D721Med (cell line): ENCODE data around the gene PRKAB2.
A peak's percentile ranks its signal among the peaks of the same experiment; 100 is the strongest.

ENCODE experiments used
- DNase-seq: peaks from one replicate; pipeline ENCODE4 v3.0.0; 2011; ENCODE audit warnings: low spot score; ENCODE audit not compliant: insufficient read length
- FAIRE-seq: peaks from 2 replicates; lab custom pipeline; 2011; peaks lifted over from hg19 to GRCh38; lab: Jason Lieb, UNC
- TF ChIP-seq, protein P1 (sequence below): IDR thresholded peaks from 2 replicates; pipeline ENCODE4 v1.5.1; 2012; ENCODE audit warnings: mild to moderate bottlenecking, control low read depth; ENCODE audit not compliant: insufficient read depth; ENCODE audit errors: missing control alignments

Gene PRKAB2, protein sequence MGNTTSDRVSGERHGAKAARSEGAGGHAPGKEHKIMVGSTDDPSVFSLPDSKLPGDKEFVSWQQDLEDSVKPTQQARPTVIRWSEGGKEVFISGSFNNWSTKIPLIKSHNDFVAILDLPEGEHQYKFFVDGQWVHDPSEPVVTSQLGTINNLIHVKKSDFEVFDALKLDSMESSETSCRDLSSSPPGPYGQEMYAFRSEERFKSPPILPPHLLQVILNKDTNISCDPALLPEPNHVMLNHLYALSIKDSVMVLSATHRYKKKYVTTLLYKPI

DNA sequence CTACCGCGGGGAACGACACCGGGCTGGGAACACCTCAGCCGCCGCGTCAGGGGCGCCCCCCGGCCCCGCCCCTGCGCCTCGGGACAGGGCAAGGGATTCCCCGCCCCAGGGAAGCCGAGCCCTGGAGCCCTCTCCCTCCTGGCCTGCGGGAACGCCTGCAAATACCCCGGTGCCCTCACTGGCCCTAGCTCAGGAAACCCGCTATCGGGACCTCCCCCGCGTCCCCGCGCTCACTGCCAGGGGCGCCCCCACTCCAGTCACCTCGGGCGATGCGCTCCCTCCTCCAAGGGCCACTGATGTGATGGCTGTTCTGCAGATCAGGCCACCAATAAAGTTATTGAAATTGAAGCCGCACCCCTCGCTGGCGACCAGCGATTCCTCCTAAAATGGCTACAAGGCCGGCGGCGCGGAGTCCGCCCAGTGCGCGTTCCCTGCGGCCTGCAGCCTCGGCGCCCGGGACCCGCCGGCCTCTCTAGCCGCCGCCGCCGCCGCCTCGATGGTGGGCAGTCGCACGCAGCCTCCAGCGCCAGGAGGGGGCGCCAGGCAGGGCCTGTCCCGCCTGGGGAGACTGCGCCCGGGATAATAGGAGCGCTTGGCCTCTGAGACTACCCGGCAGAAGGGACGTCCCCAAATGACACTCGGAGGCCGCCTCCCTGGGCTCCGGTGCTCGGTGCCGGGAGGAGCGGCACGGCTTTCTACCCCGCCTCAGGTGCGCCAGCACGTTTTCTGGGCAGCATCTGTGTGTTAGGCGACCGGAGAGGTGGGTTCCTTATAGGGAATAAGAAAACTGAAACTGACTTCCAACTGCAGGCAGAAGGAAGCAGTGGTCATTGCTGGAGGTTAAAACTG, at the start of gene PRKAB2:
PRKAB2 (minus strand) TSS at position 303 of the 849 bp plus-strand sequence. CDS start 326 bp downstream, outside the sequence.
- FAIRE-seq (no peak), DNase-seq (peak; percentile 68)
- TF ChIP-seq, protein P1, sequence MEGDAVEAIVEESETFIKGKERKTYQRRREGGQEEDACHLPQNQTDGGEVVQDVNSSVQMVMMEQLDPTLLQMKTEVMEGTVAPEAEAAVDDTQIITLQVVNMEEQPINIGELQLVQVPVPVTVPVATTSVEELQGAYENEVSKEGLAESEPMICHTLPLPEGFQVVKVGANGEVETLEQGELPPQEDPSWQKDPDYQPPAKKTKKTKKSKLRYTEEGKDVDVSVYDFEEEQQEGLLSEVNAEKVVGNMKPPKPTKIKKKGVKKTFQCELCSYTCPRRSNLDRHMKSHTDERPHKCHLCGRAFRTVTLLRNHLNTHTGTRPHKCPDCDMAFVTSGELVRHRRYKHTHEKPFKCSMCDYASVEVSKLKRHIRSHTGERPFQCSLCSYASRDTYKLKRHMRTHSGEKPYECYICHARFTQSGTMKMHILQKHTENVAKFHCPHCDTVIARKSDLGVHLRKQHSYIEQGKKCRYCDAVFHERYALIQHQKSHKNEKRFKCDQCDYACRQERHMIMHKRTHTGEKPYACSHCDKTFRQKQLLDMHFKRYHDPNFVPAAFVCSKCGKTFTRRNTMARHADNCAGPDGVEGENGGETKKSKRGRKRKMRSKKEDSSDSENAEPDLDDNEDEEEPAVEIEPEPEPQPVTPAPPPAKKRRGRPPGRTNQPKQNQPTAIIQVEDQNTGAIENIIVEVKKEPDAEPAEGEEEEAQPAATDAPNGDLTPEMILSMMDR, result peak; percentile 91

DNA sequence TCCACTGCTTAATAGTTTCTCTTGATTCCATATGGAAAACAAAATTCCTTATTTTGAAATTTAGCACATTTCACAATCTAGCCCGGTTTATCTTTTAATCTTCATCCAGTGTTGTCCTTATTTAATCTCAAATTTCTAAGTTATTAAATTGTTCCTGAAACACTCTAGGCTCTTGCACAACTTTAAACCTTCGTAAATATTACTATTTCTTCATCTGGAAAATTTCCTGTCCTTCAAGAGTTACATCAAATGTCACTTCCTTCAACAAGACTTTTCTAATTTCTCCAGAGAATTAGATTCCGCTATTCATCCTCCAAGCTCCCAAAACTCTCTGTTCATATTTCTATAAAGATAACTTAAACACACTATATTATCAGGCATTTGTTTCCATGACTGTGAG, 46.3 kb upstream of the PRKAB2 start:
- TF ChIP-seq, protein P1, result no peak
- DNase-seq (no peak), FAIRE-seq (no peak)

DNA sequence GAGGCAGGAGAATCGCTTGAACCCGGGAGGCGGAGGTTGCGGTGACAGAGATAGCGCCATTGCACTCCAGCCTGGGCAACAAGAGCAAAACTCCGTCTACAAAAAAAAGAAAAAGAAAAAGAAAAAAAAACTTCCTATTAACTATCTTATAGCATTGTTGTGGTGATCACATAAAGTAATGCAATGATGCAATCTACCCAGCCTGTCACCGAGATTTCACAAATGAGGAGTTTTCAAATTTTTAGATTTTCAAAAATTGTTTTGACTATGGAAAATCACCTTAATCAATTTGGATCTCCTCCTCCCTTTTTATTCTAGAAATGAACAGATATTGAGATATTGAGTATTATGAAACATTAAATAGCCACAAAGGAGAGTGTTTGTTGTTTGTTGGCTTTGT, 44.9 kb upstream of the PRKAB2 start:
- FAIRE-seq (no peak), DNase-seq (no peak)
- TF ChIP-seq, protein P1, result no peak

DNA sequence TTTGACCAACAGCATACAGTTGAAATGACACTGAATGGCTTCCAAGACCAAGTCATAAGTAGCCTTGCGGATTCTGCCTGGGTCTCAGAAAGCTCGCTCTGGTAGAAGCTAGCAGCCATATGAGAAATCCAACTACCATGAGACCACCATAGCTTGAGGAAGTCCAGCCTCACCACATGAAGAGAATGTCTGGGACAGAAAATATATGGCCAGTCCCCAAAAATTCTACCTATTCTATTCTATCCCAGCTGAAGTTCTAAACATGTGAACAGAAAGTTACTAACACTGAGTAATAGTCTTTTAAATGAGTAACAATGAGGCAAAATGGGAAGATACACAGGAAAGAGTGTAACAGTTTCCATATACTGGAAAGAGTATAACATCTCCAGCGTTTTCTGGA, 43.9 kb upstream of the PRKAB2 start:
- FAIRE-seq, result peak; percentile 16
- DNase-seq, result no peak

DNA sequence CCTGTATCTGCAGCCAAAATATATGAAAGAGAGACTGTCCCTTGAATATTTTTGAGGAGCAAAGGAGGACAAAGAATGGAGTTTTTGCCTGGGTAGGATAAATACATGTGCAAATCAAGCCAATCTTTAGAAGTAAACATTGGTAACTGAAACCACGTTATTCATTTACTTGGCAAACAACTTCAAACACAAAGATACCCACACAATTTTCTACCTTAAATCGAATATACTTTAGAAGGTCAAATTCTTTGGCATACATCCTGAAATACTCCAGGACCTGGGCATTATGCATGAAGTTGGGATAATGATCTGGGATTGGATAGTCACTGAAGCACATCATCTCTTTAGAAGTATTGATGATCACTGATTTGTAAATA, 43.3 kb upstream of the PRKAB2 start:
- no peak for DNase-seq
- TF ChIP-seq, protein P1, result no peak
- no peak for FAIRE-seq

More for the DNA sequence above, 43.9 kb upstream of the PRKAB2 start:
- TF ChIP-seq, protein P1, result no peak

DNA sequence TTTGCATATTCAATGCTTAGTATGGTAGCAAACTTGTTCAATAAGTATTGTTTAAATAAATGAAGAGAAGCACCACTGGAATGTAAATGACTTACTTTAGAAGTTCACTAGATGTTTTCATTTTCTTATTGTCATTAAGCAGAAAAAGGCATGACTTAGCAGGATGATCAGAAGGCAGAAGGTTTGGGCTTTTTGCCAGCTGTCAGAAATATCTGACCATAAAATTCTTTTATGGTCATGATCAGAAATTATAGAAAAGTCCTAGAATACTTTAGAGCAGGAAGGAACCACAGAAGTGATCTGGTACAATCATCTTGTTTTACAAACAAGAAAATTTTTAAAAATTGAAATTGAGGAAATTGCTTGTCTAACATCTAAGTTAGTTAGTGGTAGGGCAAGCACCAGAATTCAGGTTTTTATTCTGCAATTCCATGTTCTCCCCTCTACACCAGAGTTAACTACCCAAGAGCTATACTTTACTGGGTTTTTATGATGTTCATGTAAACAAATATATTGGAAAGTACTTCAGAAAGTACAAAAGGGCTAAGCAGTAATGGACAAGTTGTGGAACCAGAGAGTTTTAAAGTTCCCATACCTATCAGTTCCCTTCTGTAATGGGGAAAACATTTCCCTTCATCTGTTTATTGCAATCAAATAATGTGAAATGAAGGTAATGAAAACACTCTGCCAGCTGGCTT, 42.7 kb upstream of the PRKAB2 start:
- TF ChIP-seq, protein P1, result no peak
- no peak for DNase-seq
- no peak for FAIRE-seq
